BJ (cell line): Measurements from ENCODE around the gene CDC42BPB. TPM values are rescaled to one million over a fixed set of nuclear protein-coding genes. Genes with fewer than 3 reads are reported as not detected.

Experiments
- CTCF ChIA-PET: fragments of 350-600 bp; formaldehyde crosslinking; extraction: SDS; loops from one replicate; lab custom pipeline; 2021; ENCODE audit warnings: antibody characterized with exemption, inconsistent platforms; lab: Yijun Ruan, JAX
- POLR2A ChIA-PET: fragments of 300-600 bp; sonication (Branson Sonifier 250); formaldehyde crosslinking; extraction: SDS; loops from one replicate; lab custom pipeline; 2021; ENCODE audit warnings: antibody characterized with exemption; lab: Charles Lee
- DNase-seq: peaks from one replicate; pipeline ENCODE4 v3.0.0-alpha.2; 2011; ENCODE audit warnings: low read depth
- H3K27me3 ChIP-seq: 2 replicates; pipeline ENCODE4 v1.6.0; 2011; ENCODE audit warnings: low read length; ENCODE audit not compliant: control insufficient read depth, insufficient read depth
- H3K36me3 ChIP-seq: 2 replicates; pipeline ENCODE4 v1.5.1; 2011; ENCODE audit warnings: low read length; ENCODE audit not compliant: control insufficient read depth, insufficient read depth
- H3K4me3 ChIP-seq: 2 replicates; pipeline ENCODE4 v1.5.1; 2011; ENCODE audit warnings: low read depth, mild to moderate bottlenecking, control low read depth, low read length
- polyA plus RNA-seq: library from polyadenylated mRNA; depleted of rRNA; stranded (reverse); fragments of >200 nt; gene quantifications from 2 replicates; pipeline ENCODE4 v1.2.3, GENCODE V29; 2011
- TF ChIP-seq, protein P1 (sequence below): IDR thresholded peaks from 2 replicates; pipeline ENCODE4 v1.5.1; 2011; ENCODE audit warnings: low read depth, mild to moderate bottlenecking, control low read depth, inconsistent platforms, low read length, moderate library complexity; ENCODE audit not compliant: insufficient read depth

The CDC42BPB gene
- polyA plus RNA-seq, 1 experiment = 66.5 TPM

DNA sequence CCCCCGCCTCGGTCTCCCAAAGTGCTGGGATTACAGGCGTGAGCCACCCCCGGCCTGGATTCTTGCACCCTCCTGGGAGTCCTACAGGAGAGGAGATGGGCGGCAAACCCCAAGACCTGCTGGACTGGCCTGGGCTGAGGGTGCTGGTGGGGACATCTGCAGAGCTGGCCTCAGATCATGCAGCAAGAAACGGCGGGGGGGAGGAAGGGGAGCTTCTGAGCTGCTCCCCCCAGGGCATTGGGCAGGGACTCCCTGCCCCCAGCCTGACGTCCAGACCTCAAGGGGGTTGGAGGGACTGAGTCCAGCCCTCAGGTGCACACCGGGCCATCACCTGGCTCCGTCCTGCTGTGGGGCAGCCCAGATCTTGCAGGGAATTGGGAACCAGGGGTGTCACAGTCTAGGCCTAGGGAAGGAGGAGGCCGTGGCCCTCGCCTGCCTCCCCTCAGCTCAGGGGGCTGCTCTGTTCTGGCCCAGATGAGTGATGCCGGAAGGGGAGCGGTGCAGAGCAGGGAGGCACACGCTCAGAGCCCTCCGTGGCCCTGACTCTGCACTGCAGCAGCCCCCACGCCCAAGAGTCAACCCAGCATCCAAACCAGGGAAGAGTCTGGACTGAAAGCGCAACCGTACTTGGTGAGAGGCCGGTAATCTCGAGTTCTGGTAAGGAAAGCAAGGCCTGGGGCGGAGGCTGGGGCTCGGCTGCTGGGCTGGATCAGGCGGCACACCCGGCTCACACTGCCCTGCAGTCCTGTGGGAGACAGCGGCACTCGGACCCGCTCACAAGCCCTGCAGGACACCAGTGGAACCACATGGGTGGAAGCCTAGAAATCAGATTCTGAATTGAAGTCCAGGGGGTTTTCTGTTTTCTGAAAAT is 143.8 kb downstream of the CDC42BPB start:
- Histone ChIP-seq H3K36me3 (no peaks in the 10 kb centered on the region; the same call in 1 of the 2 replicates), H3K27me3 (no peaks in the 10 kb centered on the region), H3K4me3 (no peak overlapping the region)
- no peak for DNase-seq
- ChIA-PET POLR2A (no interaction called here), CTCF (no interaction called here)
- TF ChIP-seq, protein P1, sequence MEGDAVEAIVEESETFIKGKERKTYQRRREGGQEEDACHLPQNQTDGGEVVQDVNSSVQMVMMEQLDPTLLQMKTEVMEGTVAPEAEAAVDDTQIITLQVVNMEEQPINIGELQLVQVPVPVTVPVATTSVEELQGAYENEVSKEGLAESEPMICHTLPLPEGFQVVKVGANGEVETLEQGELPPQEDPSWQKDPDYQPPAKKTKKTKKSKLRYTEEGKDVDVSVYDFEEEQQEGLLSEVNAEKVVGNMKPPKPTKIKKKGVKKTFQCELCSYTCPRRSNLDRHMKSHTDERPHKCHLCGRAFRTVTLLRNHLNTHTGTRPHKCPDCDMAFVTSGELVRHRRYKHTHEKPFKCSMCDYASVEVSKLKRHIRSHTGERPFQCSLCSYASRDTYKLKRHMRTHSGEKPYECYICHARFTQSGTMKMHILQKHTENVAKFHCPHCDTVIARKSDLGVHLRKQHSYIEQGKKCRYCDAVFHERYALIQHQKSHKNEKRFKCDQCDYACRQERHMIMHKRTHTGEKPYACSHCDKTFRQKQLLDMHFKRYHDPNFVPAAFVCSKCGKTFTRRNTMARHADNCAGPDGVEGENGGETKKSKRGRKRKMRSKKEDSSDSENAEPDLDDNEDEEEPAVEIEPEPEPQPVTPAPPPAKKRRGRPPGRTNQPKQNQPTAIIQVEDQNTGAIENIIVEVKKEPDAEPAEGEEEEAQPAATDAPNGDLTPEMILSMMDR = no peak

DNA sequence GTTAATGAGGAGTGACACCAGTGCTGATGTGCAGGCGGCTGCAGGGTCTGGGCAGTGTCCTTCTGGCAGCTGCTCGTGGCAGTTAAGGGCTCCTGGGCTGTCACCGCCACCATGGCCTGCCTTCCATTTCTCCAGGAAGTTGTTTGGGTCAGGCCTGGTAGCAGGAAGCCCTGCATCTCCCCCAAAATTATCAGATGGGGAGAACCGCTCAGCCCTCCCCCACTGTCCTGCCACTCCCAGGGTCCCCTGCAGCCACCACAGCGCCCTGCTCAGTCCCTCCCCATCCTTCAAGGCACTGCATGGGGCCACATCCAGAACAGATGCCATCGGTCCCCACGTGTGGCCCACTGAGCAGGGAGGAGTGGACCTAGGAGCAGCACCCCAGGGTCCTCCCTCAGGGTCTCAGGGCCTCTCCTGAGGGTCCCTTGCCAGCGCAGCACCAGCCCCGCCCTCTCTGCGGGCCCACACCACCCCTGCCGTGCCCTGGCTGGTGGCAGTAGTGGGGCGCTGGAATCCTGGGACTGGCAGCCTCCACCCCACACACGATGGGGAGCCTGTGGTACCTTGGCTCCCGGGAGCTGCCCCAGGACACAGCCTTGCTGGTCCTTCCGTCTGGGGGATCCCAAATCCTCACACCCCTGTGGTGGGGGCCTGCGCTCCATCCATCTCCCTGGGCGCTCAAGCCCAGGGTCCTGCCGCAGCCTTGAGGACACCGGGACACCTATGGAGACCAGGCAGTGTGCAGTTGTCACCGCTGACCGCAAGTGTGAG is 145.2 kb downstream of the CDC42BPB start:
- Histone ChIP-seq H3K36me3 (no peaks in the 10 kb centered on the region; the same call in none of the 2 replicates), H3K27me3 (no peaks in the 10 kb centered on the region), H3K4me3 (no peak overlapping the region)
- no peak for DNase-seq
- CTCF ChIA-PET = interaction anchor here (0.6 kb wide), 1 partner anchor 47 kb away, joined by 3 read pairs; no protein-coding TSS in a partner anchor
- TF ChIP-seq, protein P1 = no peak
- POLR2A ChIA-PET = no interaction called here

DNA sequence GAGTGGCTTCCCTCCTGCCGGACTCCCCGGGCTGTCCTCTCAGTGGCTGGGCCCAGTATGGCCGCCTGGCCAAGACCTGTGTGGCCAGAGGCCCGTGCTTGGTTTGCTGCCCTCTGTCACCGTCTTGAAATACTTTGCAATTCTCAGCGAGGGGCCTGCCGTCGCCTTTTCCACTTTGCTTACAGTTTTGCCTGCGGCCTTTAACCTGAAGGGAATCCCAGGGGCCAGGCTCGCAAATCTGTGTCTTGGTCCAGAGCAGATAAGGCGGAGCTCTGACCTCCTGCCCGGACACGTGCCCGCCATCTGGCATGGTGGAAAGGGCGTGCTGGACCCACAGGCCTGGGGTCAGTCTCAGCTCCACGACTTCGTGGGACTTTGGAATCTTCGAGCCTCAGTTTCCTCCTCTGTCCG is 145.8 kb downstream of the CDC42BPB start:
- CTCF ChIA-PET = no interaction called here
- H3K27me3 ChIP-seq = no peaks in the 10 kb centered on the region
- POLR2A ChIA-PET = no interaction called here
- H3K4me3 ChIP-seq = no peak overlapping the region
- DNase-seq = no peak
- no peaks in the 10 kb centered on the region; the same call in none of the 2 replicates for H3K36me3 ChIP-seq
- TF ChIP-seq, protein P1 = no peak

GRCh38 chr14:102910442-102910841 is 146.9 kb downstream of the CDC42BPB start:
- Histone ChIP-seq H3K4me3 (no peak overlapping the region), H3K27me3 (no peaks in the 10 kb centered on the region), H3K36me3 (no peaks in the 10 kb centered on the region; the same call in none of the 2 replicates)
- CTCF ChIA-PET = no interaction called here
- DNase-seq = no peak
- POLR2A ChIA-PET = no interaction called here
- TF ChIP-seq, protein P1 = no peak

DNA sequence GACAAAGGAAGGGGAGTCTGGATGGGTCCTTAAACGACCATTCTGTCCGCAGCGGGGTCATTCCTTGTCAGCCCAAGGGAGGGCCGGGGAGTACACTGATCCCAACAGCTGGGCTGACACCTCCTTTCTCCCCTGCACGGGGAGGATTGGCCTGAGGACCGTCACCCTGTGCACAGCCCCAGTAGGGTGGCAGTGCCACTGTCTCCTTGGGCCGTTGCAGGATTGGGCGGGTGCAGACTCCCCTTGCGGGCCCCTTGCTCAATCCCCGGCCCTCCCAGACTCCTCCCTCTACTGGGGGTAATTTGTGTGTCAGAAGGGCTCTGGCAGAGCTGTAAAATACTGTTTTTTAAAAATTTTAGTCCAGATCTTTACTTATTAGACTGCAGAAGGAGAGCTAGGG is 147.4 kb downstream of the CDC42BPB start:
- CTCF ChIA-PET = no interaction called here
- Histone ChIP-seq H3K27me3 (no peaks in the 10 kb centered on the region), H3K4me3 (no peak overlapping the region), H3K36me3 (peaks cover 4% of the 10 kb centered on the region)
- POLR2A ChIA-PET = no interaction called here
- TF ChIP-seq, protein P1 = no peak
- DNase-seq = no peak
